Stimulated activated effector memory CD8-positive, alpha-beta T cell treated with anti-CD3 and anti-CD28 coated beads, Interleukin-12 subunit alpha, Interleukin-12 subunit beta, amount 100 ng/mL, for 72 hours (primary cell): ENCODE results near the gene GOPC.
"Not testable (repeated sequence)": the region's sequence is repeated elsewhere in the genome, so short reads cannot be mapped to it uniquely, and the experiment has no call there.

ENCODE experiments used
- ATAC-seq: fragments of 150-1000 bp; cut with Tn5 transposase; 2 replicates; pipeline ENCODE4 v1.10.0; 2021
- DNase-seq, 2 donors: peaks; one replicate each; pipeline ENCODE4 v3.0.0; 2021 to 2022; ENCODE audit warnings: low spot score in 2 of 2
- H3K27ac Mint-ChIP-seq: one replicate; pipeline ENCODE4 v1.8.0; 2022; ENCODE audit warnings: mild to moderate bottlenecking, mixed read lengths
- H3K36me3 Mint-ChIP-seq: one replicate; pipeline ENCODE4 v1.8.0; 2022; ENCODE audit warnings: mild to moderate bottlenecking, mixed read lengths
- H3K4me1 Mint-ChIP-seq: one replicate; pipeline ENCODE4 v1.8.0; 2022; ENCODE audit warnings: mixed read lengths
- H3K4me3 Mint-ChIP-seq: one replicate; pipeline ENCODE4 v1.8.0; 2022; ENCODE audit warnings: mild to moderate bottlenecking, mixed read lengths
- H3K9me3 Mint-ChIP-seq: one replicate; pipeline ENCODE4 v1.8.0; 2022; ENCODE audit warnings: mixed read lengths

The GOPC gene

DNA sequence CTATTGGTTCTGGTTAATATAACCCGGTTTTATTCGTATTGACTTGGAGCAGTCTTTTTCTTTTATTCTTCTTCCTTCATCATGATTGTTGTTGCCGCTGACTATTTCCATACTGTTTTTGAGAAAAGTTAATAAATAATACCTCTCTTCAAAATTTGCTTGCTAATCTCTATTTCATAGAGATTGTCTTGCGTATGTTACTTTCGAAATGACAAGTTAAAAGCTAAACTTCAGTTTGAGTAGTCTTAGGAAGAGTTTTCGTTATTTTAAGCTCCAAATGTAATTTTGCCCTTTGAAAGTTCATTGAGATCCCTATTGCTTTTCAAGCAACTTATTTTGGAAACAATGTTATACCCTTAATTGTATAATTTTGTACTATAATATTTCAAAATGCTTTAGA lies 83.4 kb downstream of the GOPC start:
- Mint-ChIP-seq H3K9me3 (no peaks in the 10 kb centered on the region), H3K27ac (no peak overlapping the region), H3K36me3 (no peaks in the 10 kb centered on the region), H3K4me3 (no peak overlapping the region), H3K4me1 (no peaks in the 10 kb centered on the region)
- no peak for ATAC-seq
- DNase-seq, result no peak

DNA sequence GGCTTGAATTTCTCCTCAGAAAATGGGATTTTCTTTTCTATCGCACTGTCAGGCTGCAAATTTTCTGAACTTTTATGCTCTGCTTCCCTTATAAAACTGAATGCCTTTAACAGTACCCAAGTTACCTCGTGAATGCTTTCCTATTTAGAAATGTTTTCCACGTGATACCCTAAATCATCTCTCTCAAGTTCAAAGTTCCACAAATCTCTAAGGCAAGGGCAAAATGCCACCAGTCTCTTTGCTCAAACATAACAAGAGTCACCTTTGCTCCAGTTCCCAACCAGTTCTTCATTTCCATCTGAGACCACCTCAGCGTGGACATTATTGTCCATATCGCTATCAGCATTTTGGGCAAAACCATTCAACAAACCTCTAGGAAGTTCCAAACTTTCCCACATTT lies 84.3 kb downstream of the GOPC start:
- not testable (repeated sequence) for H3K9me3 Mint-ChIP-seq, DNase-seq, H3K27ac Mint-ChIP-seq, H3K4me3 Mint-ChIP-seq, H3K4me1 Mint-ChIP-seq, H3K36me3 Mint-ChIP-seq, ATAC-seq

GRCh38 chr6:117515326-117515725 lies 87.0 kb downstream of the GOPC start:
- H3K36me3 Mint-ChIP-seq, result no peaks in the 10 kb centered on the region
- no peaks in the 10 kb centered on the region for H3K4me1 Mint-ChIP-seq
- no peak for DNase-seq
- no peaks in the 10 kb centered on the region for H3K9me3 Mint-ChIP-seq
- ATAC-seq, result no peak
- no peak overlapping the region for H3K27ac Mint-ChIP-seq
- H3K4me3 Mint-ChIP-seq, result no peak overlapping the region

DNA sequence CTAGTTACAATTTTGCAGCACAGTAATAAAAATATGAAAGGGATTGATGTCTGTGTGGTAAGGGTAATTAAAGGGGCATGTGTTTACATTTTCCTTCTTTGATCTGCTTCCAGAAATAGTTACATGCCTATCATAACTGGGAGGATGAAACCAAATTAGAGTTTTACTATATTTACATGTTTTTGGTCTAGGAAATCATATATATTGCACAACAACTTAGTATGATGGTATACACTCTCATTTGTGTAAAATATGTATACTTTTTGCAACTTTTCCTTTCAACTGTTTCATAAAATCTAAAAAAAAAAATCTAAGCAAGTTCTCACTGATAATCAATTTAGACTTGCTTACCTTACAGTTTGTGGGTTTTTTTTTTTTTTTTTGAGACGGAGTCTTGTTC lies 87.7 kb downstream of the GOPC start:
- ATAC-seq (no peak), DNase-seq (no peak)

GRCh38 chr6:117513778-117514365 lies 88.4 kb downstream of the GOPC start:
- DNase-seq, result no peak
- H3K27ac Mint-ChIP-seq, result no peak overlapping the region

More for the DNA sequence above, 87.7 kb downstream of the GOPC start:
- Mint-ChIP-seq H3K36me3 (no peaks in the 10 kb centered on the region), H3K9me3 (no peaks in the 10 kb centered on the region), H3K4me3 (no peak overlapping the region), H3K4me1 (no peaks in the 10 kb centered on the region), H3K27ac (no peak overlapping the region)

GRCh38 chr6:117512987-117513573 lies 89.2 kb downstream of the GOPC start:
- H3K9me3 Mint-ChIP-seq, result no peaks in the 10 kb centered on the region
- H3K4me1 Mint-ChIP-seq, result no peaks in the 10 kb centered on the region
- no peak overlapping the region for H3K4me3 Mint-ChIP-seq
- no peak overlapping the region for H3K27ac Mint-ChIP-seq
- no peak for ATAC-seq
- no peaks in the 10 kb centered on the region for H3K36me3 Mint-ChIP-seq
- DNase-seq, result no peak

More at GRCh38 chr6:117513778-117514365, 88.4 kb downstream of the GOPC start:
- H3K4me1 Mint-ChIP-seq, result no peaks in the 10 kb centered on the region
- H3K36me3 Mint-ChIP-seq, result no peaks in the 10 kb centered on the region
- no peak overlapping the region for H3K4me3 Mint-ChIP-seq
- ATAC-seq, result no peak
- H3K9me3 Mint-ChIP-seq, result no peaks in the 10 kb centered on the region

GRCh38 chr6:117512056-117512828 lies 90.1 kb downstream of the GOPC start:
- H3K4me1 Mint-ChIP-seq, result no peaks in the 10 kb centered on the region
- no peak overlapping the region for H3K27ac Mint-ChIP-seq
- H3K4me3 Mint-ChIP-seq, result no peak overlapping the region
- no peaks in the 10 kb centered on the region for H3K36me3 Mint-ChIP-seq
- no peaks in the 10 kb centered on the region for H3K9me3 Mint-ChIP-seq
- no peak for ATAC-seq
- no peak for DNase-seq
